ENCODE data around the gene SRRM4. TPM values are rescaled to one million over a fixed set of nuclear protein-coding genes. Genes with fewer than 3 reads are reported as not detected.
"Not testable (repeated sequence)": the region's sequence is repeated elsewhere in the genome, so short reads cannot be mapped to it uniquely, and the experiment has no call there.

The SRRM4 gene
- total and polyA plus RNA-seq, 2 experiments from 2014 or later = 0.21 to 0.46 TPM

DNA sequence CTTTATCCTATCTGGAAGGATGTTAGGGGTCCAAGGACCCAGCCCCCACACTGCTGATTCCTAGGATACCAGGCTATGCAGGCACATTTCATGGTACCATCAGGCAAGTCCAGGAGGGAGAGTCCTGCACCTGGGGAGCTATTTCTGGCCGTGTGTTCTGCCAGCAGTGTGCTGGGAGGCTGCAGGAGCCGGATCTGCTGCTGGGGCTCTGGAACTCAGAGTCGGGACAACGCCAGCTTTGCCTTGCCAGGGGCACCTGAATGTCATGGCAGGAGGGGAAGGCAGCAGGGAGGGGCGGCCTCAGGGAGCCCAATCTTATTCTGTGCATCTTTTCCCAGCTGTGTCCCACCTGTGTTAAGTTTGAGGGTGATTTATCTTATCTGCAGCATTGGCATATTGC lies 17.8 kb downstream of the SRRM4 start:
- TF ChIP-seq, protein P1, sequence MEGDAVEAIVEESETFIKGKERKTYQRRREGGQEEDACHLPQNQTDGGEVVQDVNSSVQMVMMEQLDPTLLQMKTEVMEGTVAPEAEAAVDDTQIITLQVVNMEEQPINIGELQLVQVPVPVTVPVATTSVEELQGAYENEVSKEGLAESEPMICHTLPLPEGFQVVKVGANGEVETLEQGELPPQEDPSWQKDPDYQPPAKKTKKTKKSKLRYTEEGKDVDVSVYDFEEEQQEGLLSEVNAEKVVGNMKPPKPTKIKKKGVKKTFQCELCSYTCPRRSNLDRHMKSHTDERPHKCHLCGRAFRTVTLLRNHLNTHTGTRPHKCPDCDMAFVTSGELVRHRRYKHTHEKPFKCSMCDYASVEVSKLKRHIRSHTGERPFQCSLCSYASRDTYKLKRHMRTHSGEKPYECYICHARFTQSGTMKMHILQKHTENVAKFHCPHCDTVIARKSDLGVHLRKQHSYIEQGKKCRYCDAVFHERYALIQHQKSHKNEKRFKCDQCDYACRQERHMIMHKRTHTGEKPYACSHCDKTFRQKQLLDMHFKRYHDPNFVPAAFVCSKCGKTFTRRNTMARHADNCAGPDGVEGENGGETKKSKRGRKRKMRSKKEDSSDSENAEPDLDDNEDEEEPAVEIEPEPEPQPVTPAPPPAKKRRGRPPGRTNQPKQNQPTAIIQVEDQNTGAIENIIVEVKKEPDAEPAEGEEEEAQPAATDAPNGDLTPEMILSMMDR (IDR thresholded peaks at IDR 0.05; ENCODE audit: low read depth, low read length) = no peak
- DNase-seq (ENCODE audit: low read depth in 1 of 2, low spot score in 1 of 2) = no peak
- H3K27me3 ChIP-seq = peaks cover 7% of the 10 kb centered on the region
- peaks cover 8% of the 10 kb centered on the region for H3K4me1 ChIP-seq (ENCODE audit: low read depth)
- H3K9me3 ChIP-seq (ENCODE audit: low read depth) = no peaks in the 10 kb centered on the region
- H3K4me3 ChIP-seq = no peak overlapping the region
- no peaks in the 10 kb centered on the region for H3K36me3 ChIP-seq
- H3K27ac ChIP-seq = no peak overlapping the region

DNA sequence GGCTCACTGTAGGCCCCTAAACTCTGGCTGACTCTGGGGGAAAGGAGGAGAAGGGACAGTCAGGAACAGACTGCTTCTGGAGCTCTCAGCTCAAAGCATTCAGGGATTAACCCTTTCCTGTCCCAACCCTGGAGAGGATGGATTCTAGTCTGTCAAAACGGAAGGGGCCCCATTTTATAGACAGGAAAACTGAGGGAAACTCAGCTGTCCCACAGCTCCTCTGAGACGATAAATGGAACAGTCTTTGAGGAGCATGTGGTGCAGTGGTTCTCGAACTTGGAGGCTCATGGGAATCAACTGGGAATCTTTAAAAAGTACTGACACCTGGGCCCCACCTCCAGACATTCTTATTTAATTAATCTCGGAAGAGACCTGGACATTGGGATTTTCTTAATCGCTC lies 23.7 kb downstream of the SRRM4 start:
- Histone ChIP-seq H3K4me3 (no peak overlapping the region), H3K9me3 (ENCODE audit: low read depth) (no peaks in the 10 kb centered on the region), H3K36me3 (no peaks in the 10 kb centered on the region), H3K4me1 (ENCODE audit: low read depth) (peaks cover 7% of the 10 kb centered on the region), H3K27ac (no peak overlapping the region), H3K27me3 (no peaks in the 10 kb centered on the region)
- TF ChIP-seq, protein P1 (IDR thresholded peaks at IDR 0.05; ENCODE audit: low read depth, low read length) = no peak
- DNase-seq (ENCODE audit: low read depth in 1 of 2, low spot score in 1 of 2) = no peak

DNA sequence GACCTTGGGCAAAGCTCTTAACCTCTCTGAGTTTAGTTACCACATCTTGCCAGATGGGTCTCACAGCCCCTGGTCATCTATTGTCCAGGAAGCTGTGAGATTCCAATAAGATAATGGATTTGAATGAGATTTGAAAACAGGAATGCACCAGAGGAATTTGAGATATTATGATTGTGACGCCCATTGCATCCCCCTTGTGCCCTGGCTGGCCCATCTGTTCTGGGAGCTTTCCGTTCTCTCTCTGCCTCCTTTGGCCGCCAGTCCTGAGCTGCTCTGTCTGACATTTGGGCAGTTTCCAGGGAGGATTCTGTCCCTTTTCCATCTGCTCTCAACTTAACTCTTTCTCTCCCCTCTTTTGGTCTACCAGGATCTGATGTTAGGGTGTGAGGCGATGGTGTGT lies 24.6 kb downstream of the SRRM4 start:
- no peaks in the 10 kb centered on the region for H3K9me3 ChIP-seq (ENCODE audit: low read depth)
- no peak overlapping the region for H3K27ac ChIP-seq
- no peaks in the 10 kb centered on the region for H3K4me1 ChIP-seq (ENCODE audit: low read depth)
- H3K27me3 ChIP-seq = no peaks in the 10 kb centered on the region
- H3K4me3 ChIP-seq = no peak overlapping the region
- H3K36me3 ChIP-seq = no peaks in the 10 kb centered on the region
- TF ChIP-seq, protein P1 (IDR thresholded peaks at IDR 0.05; ENCODE audit: low read depth, low read length) = no peak
- no peak for DNase-seq (ENCODE audit: low read depth in 1 of 2, low spot score in 1 of 2)

DNA sequence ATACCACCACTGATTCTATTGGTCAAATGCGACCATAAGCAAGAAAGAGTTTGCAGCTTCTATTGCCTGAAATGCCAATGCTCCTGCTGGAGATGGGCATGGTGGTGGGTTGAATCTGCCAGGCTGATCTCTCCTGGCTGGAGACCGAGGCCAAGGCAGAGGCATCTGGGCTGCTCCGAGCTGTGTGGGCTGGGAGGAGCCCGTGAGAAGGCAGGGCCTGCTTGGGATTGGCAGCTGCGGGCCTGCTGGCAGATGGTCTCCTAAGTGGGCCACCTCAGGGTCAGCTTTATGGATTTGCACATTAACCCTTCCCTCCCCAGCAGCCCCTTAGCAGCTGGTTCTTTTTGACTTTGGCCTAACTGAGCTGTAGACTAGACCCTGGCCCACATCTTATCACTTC lies 25.4 kb downstream of the SRRM4 start:
- H3K4me3 ChIP-seq = no peak overlapping the region
- no peaks in the 10 kb centered on the region for H3K27me3 ChIP-seq
- H3K27ac ChIP-seq = no peak overlapping the region
- H3K9me3 ChIP-seq (ENCODE audit: low read depth) = no peaks in the 10 kb centered on the region
- no peaks in the 10 kb centered on the region for H3K4me1 ChIP-seq (ENCODE audit: low read depth)
- DNase-seq (ENCODE audit: low read depth in 1 of 2, low spot score in 1 of 2) = peak in 1 of 2 donors; percentile 50
- TF ChIP-seq, protein P1 (IDR thresholded peaks at IDR 0.05; ENCODE audit: low read depth, low read length) = no peak
- no peaks in the 10 kb centered on the region for H3K36me3 ChIP-seq

DNA sequence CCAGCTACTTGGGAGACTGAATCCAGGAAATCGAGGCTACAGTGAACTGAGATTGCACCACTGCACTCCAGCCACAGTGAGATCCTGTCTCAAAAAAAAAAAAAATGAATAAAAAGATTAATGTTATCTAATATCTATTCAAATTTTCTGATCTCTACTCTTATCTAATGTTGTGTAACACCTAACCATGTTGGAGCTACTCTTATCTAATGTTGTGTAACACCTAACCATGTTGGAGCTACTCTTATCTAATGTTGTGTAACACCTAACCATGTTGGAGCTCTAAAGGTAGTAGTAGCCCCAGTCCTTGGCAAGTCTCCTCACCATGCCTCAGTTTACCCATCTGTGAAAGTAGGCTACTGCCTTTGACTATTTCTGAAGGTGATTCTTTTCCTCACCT lies 26.9 kb downstream of the SRRM4 start:
- H3K4me3 ChIP-seq; H3K27ac ChIP-seq; H3K36me3 ChIP-seq; H3K9me3 ChIP-seq (ENCODE audit: low read depth); DNase-seq (ENCODE audit: low read depth in 1 of 2, low spot score in 1 of 2); H3K27me3 ChIP-seq; H3K4me1 ChIP-seq (ENCODE audit: low read depth): not testable (repeated sequence)

DNA sequence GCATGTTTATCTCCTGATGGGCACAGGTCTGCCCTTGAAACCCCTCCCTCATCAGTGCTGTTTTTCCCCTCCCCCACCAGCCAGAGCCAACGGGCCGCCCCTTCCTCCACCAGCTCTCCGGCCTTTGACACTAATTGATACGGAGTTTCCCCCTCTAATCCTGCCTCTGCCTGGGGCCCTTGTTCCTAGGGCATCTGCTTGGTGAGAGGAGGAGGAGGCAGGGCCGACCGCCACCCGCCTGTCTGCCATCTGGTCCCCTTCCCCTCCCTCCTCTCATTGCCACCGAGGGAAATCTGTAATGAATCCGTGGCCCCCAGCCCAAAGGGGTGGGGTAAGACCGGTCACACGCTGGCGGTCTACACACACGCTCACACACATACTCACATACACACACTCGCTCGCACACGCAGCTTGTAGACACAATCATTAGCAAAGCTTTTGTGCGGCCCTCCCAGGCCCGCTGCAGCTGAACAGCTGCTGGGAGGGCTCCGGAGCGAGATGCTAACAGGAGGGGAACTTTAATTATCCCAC lies 27.4 kb downstream of the SRRM4 start:
- Histone ChIP-seq H3K4me3 (no peak overlapping the region), H3K27me3 (no peaks in the 10 kb centered on the region), H3K9me3 (ENCODE audit: low read depth) (no peaks in the 10 kb centered on the region), H3K36me3 (no peaks in the 10 kb centered on the region), H3K27ac (no peak overlapping the region), H3K4me1 (ENCODE audit: low read depth) (no peaks in the 10 kb centered on the region)
- TF ChIP-seq, protein P1 (IDR thresholded peaks at IDR 0.05; ENCODE audit: low read depth, low read length) = no peak
- DNase-seq (ENCODE audit: low read depth in 1 of 2, low spot score in 1 of 2) = peak in 1 of 2 donors; percentile 6
